ENCODE data around the gene FSHR. TPM values are rescaled to one million over a fixed set of nuclear protein-coding genes. Genes with fewer than 3 reads are reported as not detected.

Gene FSHR
- total and polyA plus RNA-seq, 2 of the 8 experiments (the other 6 are each of a cell fraction or from before 2014, with no cell fraction given) = not detected

GRCh38 chr2:49110571-49110970 lies 43.7 kb downstream of the FSHR start (continued):
- TF ChIP-seq EZH2 (IDR thresholded peaks at IDR 0.05; ENCODE audit: low read depth, low read length, severe bottlenecking) = no peak
- TF ChIP-seq RXRA (IDR thresholded peaks at IDR 0.05; ENCODE audit: insufficient read depth, low read depth, low read length) = no peak
